Neural progenitor cell (in vitro differentiated cells): ENCODE data around the gene ANLN.

Experiments
- EZH2 ChIP-seq: fragments of 200-600 bp; sonication (generic); IDR thresholded peaks from 2 replicates; pipeline ENCODE4 v1.6.1; 2017; ENCODE audit warnings: antibody characterized with exemption, mild to moderate bottlenecking, moderate library complexity
- EZH2phosphoT487 ChIP-seq: fragments of 200-600 bp; sonication (generic); IDR thresholded peaks from 2 replicates; pipeline ENCODE4 v1.6.1; 2017; ENCODE audit warnings: antibody characterized with exemption
- TF ChIP-seq, protein P1 (sequence below): fragments of 200-600 bp; sonication (generic); IDR thresholded peaks from 2 replicates; pipeline ENCODE4 v1.5.1; 2017; ENCODE audit warnings: antibody characterized with exemption, mild to moderate bottlenecking

DNA sequence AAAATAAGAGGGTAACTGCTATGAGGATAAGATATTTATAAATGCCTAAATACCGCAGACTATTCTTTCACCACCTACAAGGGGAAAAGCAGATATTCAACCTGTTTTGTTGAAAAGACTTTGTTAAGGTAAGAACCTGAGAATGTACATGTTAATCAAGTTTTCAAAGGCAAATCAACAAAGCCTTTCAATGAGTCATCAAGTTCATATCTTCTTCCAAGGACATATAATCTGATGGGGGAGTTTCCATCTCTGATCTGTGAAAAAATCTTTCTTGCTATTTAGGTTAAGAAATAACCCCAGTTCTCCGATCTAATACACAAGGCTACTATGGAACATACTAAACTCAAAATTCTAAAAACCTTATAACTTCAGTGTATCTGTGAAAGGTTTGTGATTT lies 40.0 kb upstream of the ANLN start:
- TF ChIP-seq, protein P1, sequence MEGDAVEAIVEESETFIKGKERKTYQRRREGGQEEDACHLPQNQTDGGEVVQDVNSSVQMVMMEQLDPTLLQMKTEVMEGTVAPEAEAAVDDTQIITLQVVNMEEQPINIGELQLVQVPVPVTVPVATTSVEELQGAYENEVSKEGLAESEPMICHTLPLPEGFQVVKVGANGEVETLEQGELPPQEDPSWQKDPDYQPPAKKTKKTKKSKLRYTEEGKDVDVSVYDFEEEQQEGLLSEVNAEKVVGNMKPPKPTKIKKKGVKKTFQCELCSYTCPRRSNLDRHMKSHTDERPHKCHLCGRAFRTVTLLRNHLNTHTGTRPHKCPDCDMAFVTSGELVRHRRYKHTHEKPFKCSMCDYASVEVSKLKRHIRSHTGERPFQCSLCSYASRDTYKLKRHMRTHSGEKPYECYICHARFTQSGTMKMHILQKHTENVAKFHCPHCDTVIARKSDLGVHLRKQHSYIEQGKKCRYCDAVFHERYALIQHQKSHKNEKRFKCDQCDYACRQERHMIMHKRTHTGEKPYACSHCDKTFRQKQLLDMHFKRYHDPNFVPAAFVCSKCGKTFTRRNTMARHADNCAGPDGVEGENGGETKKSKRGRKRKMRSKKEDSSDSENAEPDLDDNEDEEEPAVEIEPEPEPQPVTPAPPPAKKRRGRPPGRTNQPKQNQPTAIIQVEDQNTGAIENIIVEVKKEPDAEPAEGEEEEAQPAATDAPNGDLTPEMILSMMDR: no peak
- TF ChIP-seq EZH2 (no peak), EZH2phosphoT487 (no peak)
